Heart left ventricle (tissue), 13 donors: ENCODE results near the gene ASCC1.

Experiments
- CTCF ChIP-seq, 12 donors: fragments of 200-600 bp; sonication (generic) in 4 of 12; IDR thresholded peaks; one replicate each; pipeline versions ENCODE4 v1.5.0 to v1.8.0; 2018 to 2022; ENCODE audit warnings: antibody characterized with exemption in 12 of 12, mild to moderate bottlenecking in 5 of 12
- POLR2A ChIP-seq, 2 donors: fragments of 450-650 bp; IDR thresholded peaks; one replicate each; pipeline ENCODE4 v1.6.1; 2017; ENCODE audit warnings: antibody characterized with exemption in 2 of 2, mild to moderate bottlenecking in 2 of 2, moderate library complexity in 2 of 2
- donor health status: ischemic (EF 13 %, LVEDD 7.1; RV severe dilation, severe dysfunction).
- donor health status: DM: no; HTN: yes; CAD: no.
- donor health status: DM: no; HTN: no; CAD: no.
- donor health status: ischemic (EF 25% LVEDD 6.9; RV normal size, moderate dysfunction).
- donor health status: ischemic (EF 25% LVEDD 5.7; RV mildly dilated, moderate dysfunction).
- donor health status: ischemic (EF 35%, LVEDD 5.7; RV mildly dilated, moderate dysfunction).
- donor health status: nonischemic (EF 11% LVEDD 7.7; RV severe dilation, severe dysfunction).
- donor health status: DM: yes; HTN: yes; CAD: no.
- donor health status: PGD.
- donor health status: ischemic (EF 29% LVEDD 5.4; RV normal size, mild dysfunction).
- donor health status: nonischemic (EF 23%, LVEDD 6.1; RV moderate dilation, normal function).

GRCh38 chr10:72108830-72109635 is 107.0 kb downstream of the ASCC1 start:
- TF ChIP-seq CTCF (IDR thresholded peaks at IDR 0.05), result no peak
- no peak for TF ChIP-seq POLR2A (IDR thresholded peaks at IDR 0.05)
